ENCODE results near the gene KCTD2. TPM values are rescaled to one million over a fixed set of nuclear protein-coding genes. Genes with fewer than 3 reads are reported as not detected.

The KCTD2 gene
- total and polyA plus RNA-seq, 9 of the 15 experiments (the other 6 are each of a cell fraction or from before 2014, with no cell fraction given), result 1.7 to 32.9 (median 15.8) TPM

- TF ChIP-seq MLX (CRISPR knock-in tag; conservative IDR thresholded peaks at IDR 0.05), result no peak
- no peak for TF ChIP-seq HNRNPH1 (optimal IDR thresholded peaks at IDR 0.05; ENCODE audit: low read depth, low read length)
- TF ChIP-seq L3MBTL2 (IDR thresholded peaks at IDR 0.05), result peak; percentile 43; the same call in 1 of the 2 replicates
- TF ChIP-seq DMBX1 (CRISPR knock-in tag; IDR thresholded peaks at IDR 0.05; ENCODE audit: borderline replicate concordance), result no peak
- TF ChIP-seq RNF219 (CRISPR knock-in tag; IDR thresholded peaks at IDR 0.05), result no peak
- 0 out of 2 replicates have a peak, but pooled peaks have one; percentile 0 for TF ChIP-seq RBFOX2 (IDR thresholded peaks at IDR 0.05; ENCODE audit: low read depth, low read length)
- no peak for TF ChIP-seq ZNF586 (CRISPR knock-in tag; conservative IDR thresholded peaks at IDR 0.05)
- TF ChIP-seq IFI16 (CRISPR knock-in tag; IDR thresholded peaks at IDR 0.05), result no peak
- no peak for TF ChIP-seq CBFA2T2 (conservative IDR thresholded peaks at IDR 0.05)
- no peak for TF ChIP-seq HDGF (IDR thresholded peaks at IDR 0.05)
- TF ChIP-seq TOE1 (IDR thresholded peaks at IDR 0.05; ENCODE audit: borderline replicate concordance), result no peak
- no peak for TF ChIP-seq TOE1 (CRISPR knock-in tag; IDR thresholded peaks at IDR 0.05; ENCODE audit: borderline replicate concordance, low read depth)
- TF ChIP-seq ETV6 (IDR thresholded peaks at IDR 0.05; ENCODE audit: borderline replicate concordance in 1 of 2, low read depth in 2 of 2, low read length in 1 of 2), result no peak
- TF ChIP-seq ETV6 (CRISPR knock-in tag; IDR thresholded peaks at IDR 0.05; ENCODE audit: borderline replicate concordance), result no peak
- TF ChIP-seq CTCFL (IDR thresholded peaks at IDR 0.05; ENCODE audit: borderline replicate concordance, insufficient read depth, low read depth, low read length, poor library complexity, severe bottlenecking), result peak; percentile 35
Observed at GRCh38 chr17:75059369-75060345, 12.6 kb downstream of the KCTD2 start (continued).
